ENCODE results near the gene ABCB8. TPM values are rescaled to one million over a fixed set of nuclear protein-coding genes. Genes with fewer than 3 reads are reported as not detected.
"Not testable (repeated sequence)": the region's sequence is repeated elsewhere in the genome, so short reads cannot be mapped to it uniquely, and the experiment has no call there.

Gene ABCB8
- total and polyA plus RNA-seq, 2 of the 8 experiments (the other 6 are each of a cell fraction or from before 2014, with no cell fraction given) = 17.7 to 27.0 TPM

DNA sequence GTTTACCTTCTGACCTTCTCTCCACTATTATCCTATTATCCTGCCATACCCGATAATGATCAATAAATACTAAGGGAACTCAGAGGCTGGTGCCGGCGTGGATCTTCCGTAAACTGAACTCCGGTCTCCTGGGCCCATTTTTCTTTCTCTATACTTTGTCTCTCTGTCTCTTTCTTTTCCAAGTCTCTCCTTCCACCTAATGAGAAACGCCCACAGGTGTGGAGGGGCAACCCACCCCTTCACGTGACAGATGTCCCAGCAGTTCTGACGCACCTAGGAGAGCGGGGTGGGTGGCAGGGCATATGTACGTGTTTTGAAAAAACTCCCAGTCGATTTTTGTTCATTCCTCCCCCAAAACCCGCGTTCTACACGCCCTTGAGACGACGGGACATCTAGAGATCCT, 521 bp upstream of the ABCB8 start:
- POLR2A ChIA-PET (ENCODE audit: partially characterized antibody) = interaction anchor here (0.7 to 3.2 kb wide), 9 partner anchors 9 to 1962 kb away, joined by 3 to 18 read pairs (median 6); partner anchors contain the start of gene CDK5
- FAIRE-seq; H3K23ac ChIP-seq (ENCODE audit: insufficient read length); H4K5ac ChIP-seq (ENCODE audit: insufficient read length, low read depth, low read length); H3K23me2 ChIP-seq (ENCODE audit: low read depth, low read length); H3K9me3 ChIP-seq (ENCODE audit: insufficient read depth in 2 of 2, low read depth in 1 of 2, low read length in 1 of 2); H3K4me1 ChIP-seq (replicated peaks in 1 of 4; ENCODE audit: control insufficient read depth in 3 of 4, insufficient read depth in 4 of 4, low read length in 3 of 4); H3K79me1 ChIP-seq (ENCODE audit: low read depth, low read length); H3K36me3 ChIP-seq (ENCODE audit: control insufficient read depth in 2 of 4, insufficient read depth in 4 of 4, low read length in 3 of 4); H2AFZ ChIP-seq (ENCODE audit: low read length); H2BK5ac ChIP-seq (ENCODE audit: low read depth, low read length); H3K56ac ChIP-seq (replicated peaks; ENCODE audit: insufficient read length, low read depth, low read length); H4K8ac ChIP-seq (ENCODE audit: extremely low read depth, insufficient read depth, low read length); DNase-seq (ENCODE audit: low read depth in 1 of 2, low spot score in 2 of 2); H2BK15ac ChIP-seq (ENCODE audit: low read length); H2BK12ac ChIP-seq (ENCODE audit: low read depth, low read length); H3K27me3 ChIP-seq (replicated peaks in 1 of 4; ENCODE audit: control insufficient read depth in 3 of 4, extremely low read depth in 1 of 4, insufficient read depth in 3 of 4, low read length in 3 of 4); H3K79me2 ChIP-seq (ENCODE audit: control insufficient read depth in 1 of 2, insufficient read depth in 2 of 2, low read length in 2 of 2); H3K4ac ChIP-seq (replicated peaks; ENCODE audit: insufficient read length, low read depth, low read length); H2BK120ac ChIP-seq (replicated peaks; ENCODE audit: low read depth, low read length); H2BK20ac ChIP-seq (ENCODE audit: low read length); H4K20me1 ChIP-seq (replicated peaks in 1 of 2; ENCODE audit: control insufficient read depth in 1 of 2, insufficient read depth in 2 of 2, low read length in 2 of 2); H4K91ac ChIP-seq (replicated peaks; ENCODE audit: insufficient read length, low read length); H3K18ac ChIP-seq (ENCODE audit: extremely low read depth, low read length); H3K14ac ChIP-seq (ENCODE audit: insufficient read length): not testable (repeated sequence)
- H3K9ac ChIP-seq (replicated peaks in 1 of 4; ENCODE audit: extremely low read depth in 1 of 4, low read depth in 3 of 4, low read length in 3 of 4) = peak overlapping the region in 2 of 4 experiments; percentile 7 to 12; a peak in 2 of 7 replicates
- H3K27ac ChIP-seq (ENCODE audit: low read depth, low read length) = 0 out of 2 replicates have a peak overlapping the region, but pooled peaks have one; percentile 15
- WGBS, 2 experiments (ENCODE audit: extremely low coverage in 1 of 2, insufficient coverage in 1 of 2, insufficient read length in 1 of 2, insufficient replicate concordance in 2 of 2, low coverage in 1 of 2, low lambda C conversion rate in 2 of 2, missing lambda C conversion rate in 1 of 2) = 15% methylated on average over 16 of the region's 16 CpGs; no CpG with 5 or more reads in 1 of the 2 experiments
- 0 out of 2 replicates have a peak overlapping the region, but pooled peaks have one; percentile 39 for H2AK5ac ChIP-seq (ENCODE audit: low read depth, low read length)
- CTCF ChIA-PET (ENCODE audit: partially characterized antibody) = interaction anchor here (0.7 to 2.7 kb wide), 16 partner anchors 9 to 84 kb away, joined by 3 to 24 read pairs (median 4); partner anchors contain the start of gene CDK5
- peak overlapping the region; percentile 32 to 97 (median 58); a peak in 7 of 8 replicates for H3K4me3 ChIP-seq (ENCODE audit: extremely low read depth in 1 of 4, insufficient read depth in 2 of 4, low read depth in 3 of 4, low read length in 4 of 4)
- 0 out of 2 replicates have a peak, but pooled peaks have one; percentile 57 for TF ChIP-seq YY1 (IDR thresholded peaks at IDR 0.05; ENCODE audit: low read depth, low read length)
- TF ChIP-seq SAP30 (IDR thresholded peaks at IDR 0.05; ENCODE audit: insufficient read depth, insufficient replicate concordance, low read length) = peak; percentile 78
- 0 out of 4 replicates have a peak, but pooled peaks of 1 of the 2 experiments have one; percentile 80 for TF ChIP-seq SIN3A (conservative IDR thresholded peaks at IDR 0.05 in 1 of 2, IDR thresholded peaks at IDR 0.05 in 1 of 2; ENCODE audit: low read depth in 1 of 2, low read length in 2 of 2)
- TF ChIP-seq TAF1 (IDR thresholded peaks at IDR 0.05; ENCODE audit: low read depth, low read length) = peak; percentile 24; the same call in 1 of the 2 replicates
- peak overlapping the region; percentile 75 to 90 for H3K4me2 ChIP-seq (ENCODE audit: insufficient read depth in 1 of 2, low read depth in 2 of 2, low read length in 2 of 2)
